ENCODE measurements around the gene REEP3.

DNA sequence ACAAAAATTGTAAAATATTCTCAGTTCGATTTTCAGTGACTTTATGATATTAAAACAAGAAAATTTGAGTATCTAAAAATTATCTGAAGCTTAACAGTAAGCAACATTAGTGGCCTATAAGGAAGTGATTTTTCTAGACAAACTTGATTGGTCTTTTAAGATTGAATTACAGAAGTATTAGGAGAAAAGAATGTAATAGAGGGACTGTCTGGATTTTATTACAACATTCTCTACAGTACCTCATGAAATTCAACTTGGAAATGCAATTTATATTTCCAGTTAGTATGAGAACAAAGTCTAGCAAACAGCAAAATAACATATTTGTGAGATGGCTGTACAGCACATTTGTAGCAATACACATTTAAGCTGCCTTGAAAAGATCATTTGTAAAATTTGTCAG is 18.8 kb downstream of the REEP3 start:
- TF ChIP-seq, protein P1, sequence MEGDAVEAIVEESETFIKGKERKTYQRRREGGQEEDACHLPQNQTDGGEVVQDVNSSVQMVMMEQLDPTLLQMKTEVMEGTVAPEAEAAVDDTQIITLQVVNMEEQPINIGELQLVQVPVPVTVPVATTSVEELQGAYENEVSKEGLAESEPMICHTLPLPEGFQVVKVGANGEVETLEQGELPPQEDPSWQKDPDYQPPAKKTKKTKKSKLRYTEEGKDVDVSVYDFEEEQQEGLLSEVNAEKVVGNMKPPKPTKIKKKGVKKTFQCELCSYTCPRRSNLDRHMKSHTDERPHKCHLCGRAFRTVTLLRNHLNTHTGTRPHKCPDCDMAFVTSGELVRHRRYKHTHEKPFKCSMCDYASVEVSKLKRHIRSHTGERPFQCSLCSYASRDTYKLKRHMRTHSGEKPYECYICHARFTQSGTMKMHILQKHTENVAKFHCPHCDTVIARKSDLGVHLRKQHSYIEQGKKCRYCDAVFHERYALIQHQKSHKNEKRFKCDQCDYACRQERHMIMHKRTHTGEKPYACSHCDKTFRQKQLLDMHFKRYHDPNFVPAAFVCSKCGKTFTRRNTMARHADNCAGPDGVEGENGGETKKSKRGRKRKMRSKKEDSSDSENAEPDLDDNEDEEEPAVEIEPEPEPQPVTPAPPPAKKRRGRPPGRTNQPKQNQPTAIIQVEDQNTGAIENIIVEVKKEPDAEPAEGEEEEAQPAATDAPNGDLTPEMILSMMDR (conservative IDR thresholded peaks at IDR 0.05; ENCODE audit: low read depth, low read length), result no peak
- TF ChIP-seq, protein P2, sequence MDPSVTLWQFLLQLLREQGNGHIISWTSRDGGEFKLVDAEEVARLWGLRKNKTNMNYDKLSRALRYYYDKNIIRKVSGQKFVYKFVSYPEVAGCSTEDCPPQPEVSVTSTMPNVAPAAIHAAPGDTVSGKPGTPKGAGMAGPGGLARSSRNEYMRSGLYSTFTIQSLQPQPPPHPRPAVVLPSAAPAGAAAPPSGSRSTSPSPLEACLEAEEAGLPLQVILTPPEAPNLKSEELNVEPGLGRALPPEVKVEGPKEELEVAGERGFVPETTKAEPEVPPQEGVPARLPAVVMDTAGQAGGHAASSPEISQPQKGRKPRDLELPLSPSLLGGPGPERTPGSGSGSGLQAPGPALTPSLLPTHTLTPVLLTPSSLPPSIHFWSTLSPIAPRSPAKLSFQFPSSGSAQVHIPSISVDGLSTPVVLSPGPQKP (IDR thresholded peaks at IDR 0.05; ENCODE audit: borderline replicate concordance, low read depth, low read length), result no peak
- TF ChIP-seq RAD21 (IDR thresholded peaks at IDR 0.05; ENCODE audit: low read length) (no peak), POLR2A (IDR thresholded peaks at IDR 0.05; ENCODE audit: low read depth, low read length) (no peak), MAFK (IDR thresholded peaks at IDR 0.05; ENCODE audit: low read depth, low read length) (no peak)
- TF ChIP-seq, protein P3, sequence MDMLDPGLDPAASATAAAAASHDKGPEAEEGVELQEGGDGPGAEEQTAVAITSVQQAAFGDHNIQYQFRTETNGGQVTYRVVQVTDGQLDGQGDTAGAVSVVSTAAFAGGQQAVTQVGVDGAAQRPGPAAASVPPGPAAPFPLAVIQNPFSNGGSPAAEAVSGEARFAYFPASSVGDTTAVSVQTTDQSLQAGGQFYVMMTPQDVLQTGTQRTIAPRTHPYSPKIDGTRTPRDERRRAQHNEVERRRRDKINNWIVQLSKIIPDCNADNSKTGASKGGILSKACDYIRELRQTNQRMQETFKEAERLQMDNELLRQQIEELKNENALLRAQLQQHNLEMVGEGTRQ (IDR thresholded peaks at IDR 0.05; ENCODE audit: low read depth, low read length), result no peak

Data from IMR-90 (cell line).